Neural cell (in vitro differentiated cells): ENCODE measurements around the gene LDB2. TPM values are rescaled to one million over a fixed set of nuclear protein-coding genes. Genes with fewer than 3 reads are reported as not detected.

Experiments used
- H2AFZ ChIP-seq: fragments of 200-600, 300-800 bp; sonication (generic), shearing (Covaris generic); 2 replicates; pipeline ENCODE4 v1.6.0; 2014; ENCODE audit warnings: low read depth, mild to moderate bottlenecking, antibody characterized with exemption, low read length, moderate library complexity
- H3F3A ChIP-seq: fragments of 200-600 bp; shearing (Covaris generic); 2 replicates; pipeline ENCODE4 v1.6.1; 2016; ENCODE audit warnings: mild to moderate bottlenecking, moderate library complexity, mixed read lengths, antibody characterized with exemption, low read length; ENCODE audit not compliant: insufficient read depth, poor library complexity, severe bottlenecking
- H3K27ac ChIP-seq: fragments of 200-600, 300-800 bp; sonication (generic), shearing (Covaris generic); 2 replicates; pipeline ENCODE4 v1.5.1; 2014; ENCODE audit warnings: mild to moderate bottlenecking, low read length, moderate library complexity
- H3K27me3 ChIP-seq: fragments of 300-800, 200-600 bp; sonication (generic), shearing (Covaris generic); 2 replicates; pipeline ENCODE4 v1.6.0; 2014; ENCODE audit warnings: mild to moderate bottlenecking, low read depth, low read length, moderate library complexity; ENCODE audit not compliant: insufficient read depth
- H3K36me3 ChIP-seq: fragments of 300-800, 200-600 bp; sonication (generic), shearing (Covaris generic); 2 replicates; pipeline ENCODE4 v1.5.1; 2014; ENCODE audit warnings: mild to moderate bottlenecking, antibody characterized with exemption, low read length, moderate library complexity; ENCODE audit not compliant: insufficient read depth
- H3K4me2 ChIP-seq: fragments of 300-800, 200-600 bp; sonication (generic), shearing (Covaris generic); 2 replicates; pipeline ENCODE4 v1.6.0; 2014; ENCODE audit warnings: mild to moderate bottlenecking, low read length
- H3K4me3 ChIP-seq: fragments of 300-800, 200-600 bp; sonication (generic), shearing (Covaris generic); 2 replicates; pipeline ENCODE4 v1.5.1; 2014; ENCODE audit warnings: mild to moderate bottlenecking, low read length, moderate library complexity
- H3K79me2 ChIP-seq: fragments of 200-600 bp; shearing (Covaris generic); replicated peaks from 2 replicates; pipeline ENCODE4 v1.6.0; 2014; ENCODE audit warnings: mild to moderate bottlenecking, low read length, moderate library complexity; ENCODE audit not compliant: insufficient read depth
- H3K9ac ChIP-seq: fragments of 300-800, 200-600 bp; sonication (generic), shearing (Covaris generic); 2 replicates; pipeline ENCODE4 v1.6.1; 2016; ENCODE audit warnings: mild to moderate bottlenecking, low read length, mixed read lengths
- H3K9me2 ChIP-seq: fragments of 200-600 bp; shearing (Covaris generic); 2 replicates; pipeline ENCODE4 v1.6.1; 2016; ENCODE audit warnings: mild to moderate bottlenecking, low read length, mixed read lengths; ENCODE audit not compliant: insufficient read depth
- H3K9me3 ChIP-seq: fragments of 200-600, 300-800 bp; sonication (generic), shearing (Covaris generic); 2 replicates; pipeline ENCODE4 v1.6.1; 2016; ENCODE audit warnings: mild to moderate bottlenecking, mixed run types, low read length, moderate library complexity, mixed read lengths
- H4K20me1 ChIP-seq: fragments of 200-600 bp; shearing (Covaris generic); 2 replicates; pipeline ENCODE4 v1.6.1; 2016; ENCODE audit warnings: mild to moderate bottlenecking, mixed run types; ENCODE audit not compliant: insufficient read depth
- EP300 ChIP-seq: fragments of 450-650 bp; conservative IDR thresholded peaks from 2 replicates; pipeline ENCODE4 v1.6.1; 2014; ENCODE audit warnings: antibody characterized with exemption, mild to moderate bottlenecking, moderate library complexity; ENCODE audit not compliant: poor library complexity, severe bottlenecking
- EZH2 ChIP-seq: fragments of 200-600, 300-800 bp; shearing (Covaris generic), sonication (generic); IDR thresholded peaks from 2 replicates; pipeline ENCODE4 v1.6.1; 2014; ENCODE audit warnings: antibody characterized with exemption, low read length, borderline replicate concordance, mild to moderate bottlenecking; ENCODE audit not compliant: insufficient read depth, poor library complexity, severe bottlenecking
- MXI1 ChIP-seq: fragments of 450-650 bp; conservative IDR thresholded peaks from 2 replicates; pipeline ENCODE4 v1.6.1; 2014; ENCODE audit warnings: antibody characterized with exemption, mild to moderate bottlenecking; ENCODE audit not compliant: poor library complexity, severe bottlenecking
- POLR2AphosphoS5 ChIP-seq: IDR thresholded peaks from 2 replicates; pipeline ENCODE4 v1.6.1; 2012
- RAD21 ChIP-seq: fragments of 450-650 bp; conservative IDR thresholded peaks from 2 replicates; pipeline ENCODE4 v1.6.1; 2014; ENCODE audit warnings: antibody characterized with exemption, mild to moderate bottlenecking, moderate library complexity
- SMC3 ChIP-seq: fragments of 450-650 bp; conservative IDR thresholded peaks from 2 replicates; pipeline ENCODE4 v1.6.1; 2014; ENCODE audit warnings: antibody characterized with exemption, mild to moderate bottlenecking, moderate library complexity; ENCODE audit not compliant: poor library complexity
- TAF1 ChIP-seq: IDR thresholded peaks from 2 replicates; pipeline ENCODE4 v1.6.1; 2012; ENCODE audit warnings: low read depth
- polyA plus RNA-seq: library from polyadenylated mRNA; depleted of rRNA; stranded (reverse); fragments of >200 nt; gene quantifications from 2 replicates; pipeline ENCODE4 v1.2.3, GENCODE V29; 2014
- TF ChIP-seq, protein P1 (sequence below): fragments of 450-650 bp; IDR thresholded peaks from 2 replicates; pipeline ENCODE4 v1.5.1; 2014; ENCODE audit warnings: antibody characterized with exemption, mild to moderate bottlenecking, moderate library complexity; ENCODE audit not compliant: poor library complexity, severe bottlenecking
- TF ChIP-seq, protein P2 (sequence below): IDR thresholded peaks from 2 replicates; pipeline ENCODE4 v1.6.1; 2012; ENCODE audit warnings: borderline replicate concordance

The LDB2 gene
- polyA plus RNA-seq, 1 donor from 2014 or later = 58.9 TPM

DNA sequence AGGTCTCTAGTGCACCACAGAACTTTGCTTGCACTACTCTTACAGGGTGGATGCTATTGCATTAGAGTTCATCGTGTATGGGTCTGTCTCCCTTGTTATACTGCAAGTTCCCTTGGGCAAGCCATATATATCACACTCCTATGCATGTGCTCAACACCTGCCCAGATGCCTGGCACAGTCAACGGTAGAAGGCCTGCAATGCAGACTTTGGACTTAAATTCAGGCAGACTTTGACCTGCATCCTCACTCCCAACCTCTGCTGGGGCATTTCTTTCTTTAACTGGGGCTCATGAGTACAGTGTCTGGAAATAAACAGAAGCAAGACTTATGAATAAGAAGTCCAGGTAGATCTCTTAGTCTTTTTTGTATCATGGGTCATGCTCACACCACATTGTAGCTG, 148.2 kb downstream of the LDB2 start:
- Histone ChIP-seq H3F3A (no peaks in the 10 kb centered on the region), H3K9me2 (no peaks in the 10 kb centered on the region), H3K9me3 (no peaks in the 10 kb centered on the region), H3K4me2 (no peak overlapping the region), H2AFZ (no peak overlapping the region), H3K27ac (no peak overlapping the region), H3K27me3 (no peaks in the 10 kb centered on the region), H3K4me3 (no peak overlapping the region), H3K36me3 (no peaks in the 10 kb centered on the region), H3K79me2 (no peaks in the 10 kb centered on the region), H3K9ac (no peak overlapping the region), H4K20me1 (no peaks in the 10 kb centered on the region)
- TF ChIP-seq TAF1 (no peak), EZH2 (no peak), SMC3 (no peak), MXI1 (no peak), EP300 (no peak), POLR2AphosphoS5 (no peak), RAD21 (no peak)
- TF ChIP-seq, protein P1, sequence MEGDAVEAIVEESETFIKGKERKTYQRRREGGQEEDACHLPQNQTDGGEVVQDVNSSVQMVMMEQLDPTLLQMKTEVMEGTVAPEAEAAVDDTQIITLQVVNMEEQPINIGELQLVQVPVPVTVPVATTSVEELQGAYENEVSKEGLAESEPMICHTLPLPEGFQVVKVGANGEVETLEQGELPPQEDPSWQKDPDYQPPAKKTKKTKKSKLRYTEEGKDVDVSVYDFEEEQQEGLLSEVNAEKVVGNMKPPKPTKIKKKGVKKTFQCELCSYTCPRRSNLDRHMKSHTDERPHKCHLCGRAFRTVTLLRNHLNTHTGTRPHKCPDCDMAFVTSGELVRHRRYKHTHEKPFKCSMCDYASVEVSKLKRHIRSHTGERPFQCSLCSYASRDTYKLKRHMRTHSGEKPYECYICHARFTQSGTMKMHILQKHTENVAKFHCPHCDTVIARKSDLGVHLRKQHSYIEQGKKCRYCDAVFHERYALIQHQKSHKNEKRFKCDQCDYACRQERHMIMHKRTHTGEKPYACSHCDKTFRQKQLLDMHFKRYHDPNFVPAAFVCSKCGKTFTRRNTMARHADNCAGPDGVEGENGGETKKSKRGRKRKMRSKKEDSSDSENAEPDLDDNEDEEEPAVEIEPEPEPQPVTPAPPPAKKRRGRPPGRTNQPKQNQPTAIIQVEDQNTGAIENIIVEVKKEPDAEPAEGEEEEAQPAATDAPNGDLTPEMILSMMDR = no peak
- TF ChIP-seq, protein P2, sequence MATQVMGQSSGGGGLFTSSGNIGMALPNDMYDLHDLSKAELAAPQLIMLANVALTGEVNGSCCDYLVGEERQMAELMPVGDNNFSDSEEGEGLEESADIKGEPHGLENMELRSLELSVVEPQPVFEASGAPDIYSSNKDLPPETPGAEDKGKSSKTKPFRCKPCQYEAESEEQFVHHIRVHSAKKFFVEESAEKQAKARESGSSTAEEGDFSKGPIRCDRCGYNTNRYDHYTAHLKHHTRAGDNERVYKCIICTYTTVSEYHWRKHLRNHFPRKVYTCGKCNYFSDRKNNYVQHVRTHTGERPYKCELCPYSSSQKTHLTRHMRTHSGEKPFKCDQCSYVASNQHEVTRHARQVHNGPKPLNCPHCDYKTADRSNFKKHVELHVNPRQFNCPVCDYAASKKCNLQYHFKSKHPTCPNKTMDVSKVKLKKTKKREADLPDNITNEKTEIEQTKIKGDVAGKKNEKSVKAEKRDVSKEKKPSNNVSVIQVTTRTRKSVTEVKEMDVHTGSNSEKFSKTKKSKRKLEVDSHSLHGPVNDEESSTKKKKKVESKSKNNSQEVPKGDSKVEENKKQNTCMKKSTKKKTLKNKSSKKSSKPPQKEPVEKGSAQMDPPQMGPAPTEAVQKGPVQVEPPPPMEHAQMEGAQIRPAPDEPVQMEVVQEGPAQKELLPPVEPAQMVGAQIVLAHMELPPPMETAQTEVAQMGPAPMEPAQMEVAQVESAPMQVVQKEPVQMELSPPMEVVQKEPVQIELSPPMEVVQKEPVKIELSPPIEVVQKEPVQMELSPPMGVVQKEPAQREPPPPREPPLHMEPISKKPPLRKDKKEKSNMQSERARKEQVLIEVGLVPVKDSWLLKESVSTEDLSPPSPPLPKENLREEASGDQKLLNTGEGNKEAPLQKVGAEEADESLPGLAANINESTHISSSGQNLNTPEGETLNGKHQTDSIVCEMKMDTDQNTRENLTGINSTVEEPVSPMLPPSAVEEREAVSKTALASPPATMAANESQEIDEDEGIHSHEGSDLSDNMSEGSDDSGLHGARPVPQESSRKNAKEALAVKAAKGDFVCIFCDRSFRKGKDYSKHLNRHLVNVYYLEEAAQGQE = no peak

DNA sequence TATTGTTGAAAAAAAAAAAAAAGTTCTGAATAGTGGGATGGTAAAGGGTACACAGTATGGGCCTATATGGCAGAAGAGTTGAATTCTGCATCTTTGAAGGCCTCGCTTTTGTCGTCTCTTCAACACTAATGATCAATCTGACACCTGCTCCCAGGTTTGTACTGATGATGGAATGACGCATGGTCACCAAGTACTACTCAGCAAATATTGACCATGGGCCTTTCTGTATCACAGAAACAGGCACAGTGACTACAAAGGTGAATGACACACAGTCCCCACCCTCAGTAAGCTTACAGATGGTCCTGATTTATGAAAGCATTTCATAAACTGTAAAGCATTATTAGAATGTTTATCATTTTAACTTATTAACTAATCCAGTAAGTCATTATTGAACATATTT, 152.6 kb downstream of the LDB2 start:
- Histone ChIP-seq H3K9me3 (no peaks in the 10 kb centered on the region), H3F3A (no peaks in the 10 kb centered on the region), H3K4me2 (no peak overlapping the region), H3K27ac (no peak overlapping the region), H3K79me2 (no peaks in the 10 kb centered on the region), H3K27me3 (no peaks in the 10 kb centered on the region), H3K9me2 (no peaks in the 10 kb centered on the region), H2AFZ (no peak overlapping the region), H4K20me1 (no peaks in the 10 kb centered on the region), H3K4me3 (no peak overlapping the region), H3K36me3 (no peaks in the 10 kb centered on the region), H3K9ac (no peak overlapping the region)
- TF ChIP-seq EZH2 (no peak), POLR2AphosphoS5 (no peak), SMC3 (no peak), RAD21 (no peak), EP300 (no peak), TAF1 (no peak), MXI1 (no peak)
- TF ChIP-seq, protein P2 = no peak
- TF ChIP-seq, protein P1 = no peak
